ENCODE data around the gene FAM53A.
"Not testable (repeated sequence)": the region's sequence is repeated elsewhere in the genome, so short reads cannot be mapped to it uniquely, and the experiment has no call there.

Gene FAM53A

DNA sequence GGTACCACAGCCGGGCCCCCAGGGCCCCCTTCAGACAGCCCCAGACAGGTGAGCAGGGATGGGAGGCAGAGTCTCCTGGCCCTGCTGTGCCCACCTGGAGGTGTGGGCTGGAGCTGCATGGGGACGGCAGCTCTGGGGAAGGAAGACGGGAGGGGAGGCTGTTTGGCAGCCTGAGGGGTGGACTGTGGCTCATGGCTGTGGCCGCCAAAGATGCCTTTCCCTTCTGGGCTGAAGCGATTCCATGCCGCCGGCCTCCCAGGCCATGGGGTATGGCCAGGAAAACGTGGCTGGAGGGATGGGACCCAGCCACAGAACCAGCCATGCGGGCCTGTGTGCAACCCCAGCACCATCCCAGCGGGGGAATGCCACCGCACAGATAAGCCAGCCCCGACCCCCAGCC is 65.7 kb downstream of the FAM53A start:
- no peak for DNase-seq

DNA sequence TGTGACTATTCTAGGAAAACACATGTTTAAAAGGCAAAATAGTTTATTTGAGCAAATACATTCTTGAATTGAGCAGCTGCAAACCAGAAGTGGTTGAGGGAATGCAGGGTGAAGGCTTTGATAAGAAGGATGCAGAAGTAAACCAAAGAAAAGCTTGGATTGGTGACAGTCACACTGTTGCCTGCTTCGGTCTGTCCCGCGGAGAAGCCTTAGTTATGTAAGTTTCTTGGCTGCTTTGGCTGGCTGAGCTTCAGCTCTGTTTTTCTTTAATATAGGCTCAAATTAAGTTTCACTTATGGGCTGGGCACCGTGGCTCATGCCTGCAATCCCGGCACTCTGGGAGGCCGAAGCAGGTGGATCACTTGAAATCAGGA is 67.6 kb downstream of the FAM53A start:
- no peak for DNase-seq

DNA sequence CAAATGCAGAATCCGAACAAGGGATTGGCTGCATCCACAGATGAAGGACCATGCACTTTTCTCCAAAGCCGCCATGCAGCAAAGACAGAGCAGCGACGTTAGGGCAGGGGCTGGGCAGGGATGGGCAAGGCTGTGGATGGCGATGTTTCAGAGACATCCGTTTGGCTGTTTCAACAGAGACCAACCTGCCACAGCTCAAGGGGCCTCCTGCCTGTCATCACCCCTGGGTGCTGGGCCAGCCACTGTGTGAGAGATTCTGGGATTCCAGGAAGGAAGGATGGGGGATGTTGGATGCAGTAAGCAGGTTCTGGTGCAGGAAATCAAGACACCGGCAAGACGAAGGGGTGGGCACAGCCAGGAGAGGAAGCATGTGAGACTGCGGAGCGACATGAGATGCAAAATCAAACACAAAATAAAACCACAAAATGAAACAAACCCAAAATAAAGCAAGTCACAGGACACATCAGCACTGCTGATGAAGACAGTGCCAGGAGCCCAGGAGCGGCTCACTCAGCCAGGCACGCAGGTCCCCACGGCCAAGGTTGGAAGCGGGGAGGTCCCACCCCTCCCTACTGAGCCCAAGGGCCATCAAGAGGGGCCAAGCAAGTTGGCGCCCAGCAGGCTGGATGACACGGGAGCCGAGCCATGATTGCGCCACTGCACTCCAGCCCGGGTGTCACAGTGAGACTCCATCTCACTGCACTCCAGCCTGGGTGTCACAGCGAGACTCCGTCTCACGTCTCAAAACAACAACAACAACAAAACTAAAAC is 68.1 kb downstream of the FAM53A start:
- DNase-seq: no peak

DNA sequence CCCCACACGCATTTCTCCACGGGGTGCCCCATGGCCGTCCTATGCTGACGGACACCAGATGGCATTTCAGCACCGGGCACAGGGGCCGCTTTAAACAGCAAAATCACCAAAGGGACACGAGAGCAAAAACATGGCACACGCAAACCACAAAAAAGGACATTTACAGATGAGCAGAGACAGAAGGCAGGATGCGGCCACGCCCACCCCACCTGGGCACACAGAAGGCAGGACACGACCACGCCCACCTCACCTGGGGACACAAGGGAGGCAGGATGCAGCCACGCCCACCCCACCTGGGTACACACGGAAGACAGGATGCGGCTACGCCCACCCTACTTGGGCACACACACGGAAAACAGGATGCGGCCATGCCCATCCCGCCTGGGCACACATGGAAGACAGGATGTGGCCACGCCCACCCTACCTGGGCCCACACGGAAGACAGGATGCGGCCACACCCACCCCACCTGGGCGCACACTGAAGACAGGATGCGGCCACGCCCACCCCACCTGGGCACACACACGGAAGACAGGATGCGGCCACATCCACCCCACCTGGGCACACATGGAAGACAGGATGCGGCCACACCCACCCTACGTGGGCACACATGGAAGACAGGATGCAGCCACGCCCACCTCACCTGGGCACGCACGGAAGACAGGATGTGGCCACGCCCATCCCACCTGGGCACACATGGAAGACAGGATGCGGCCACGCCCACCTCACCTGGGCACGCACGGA is 69.1 kb downstream of the FAM53A start:
- no peak for DNase-seq

- DNase-seq: no peak
These were observed 69.6 kb downstream of the FAM53A start for GRCh38 chr4:1614502-1614853.

- no peak for DNase-seq
These were observed 70.1 kb downstream of the FAM53A start for GRCh38 chr4:1614049-1614448.

DNA sequence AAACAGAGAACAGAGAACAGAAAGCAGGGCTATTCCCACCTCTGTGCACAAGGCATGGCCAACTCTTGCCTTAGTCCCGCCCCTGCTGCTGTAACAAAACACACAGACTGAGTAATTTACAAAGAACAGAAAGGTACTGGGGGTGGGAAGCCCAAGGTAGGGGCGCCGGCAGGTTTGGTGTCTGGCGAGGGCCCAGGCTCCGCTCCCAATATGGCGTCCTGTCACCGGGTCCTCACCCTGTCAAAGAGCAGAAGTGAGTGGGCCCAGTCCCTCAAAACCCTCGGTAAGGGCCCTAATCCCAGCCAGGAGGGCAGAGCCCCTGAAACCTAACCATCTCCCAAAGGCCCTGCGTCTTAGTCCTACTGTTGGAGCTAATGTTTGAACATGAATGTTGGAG is 71.0 kb downstream of the FAM53A start:
- DNase-seq: no peak

DNA sequence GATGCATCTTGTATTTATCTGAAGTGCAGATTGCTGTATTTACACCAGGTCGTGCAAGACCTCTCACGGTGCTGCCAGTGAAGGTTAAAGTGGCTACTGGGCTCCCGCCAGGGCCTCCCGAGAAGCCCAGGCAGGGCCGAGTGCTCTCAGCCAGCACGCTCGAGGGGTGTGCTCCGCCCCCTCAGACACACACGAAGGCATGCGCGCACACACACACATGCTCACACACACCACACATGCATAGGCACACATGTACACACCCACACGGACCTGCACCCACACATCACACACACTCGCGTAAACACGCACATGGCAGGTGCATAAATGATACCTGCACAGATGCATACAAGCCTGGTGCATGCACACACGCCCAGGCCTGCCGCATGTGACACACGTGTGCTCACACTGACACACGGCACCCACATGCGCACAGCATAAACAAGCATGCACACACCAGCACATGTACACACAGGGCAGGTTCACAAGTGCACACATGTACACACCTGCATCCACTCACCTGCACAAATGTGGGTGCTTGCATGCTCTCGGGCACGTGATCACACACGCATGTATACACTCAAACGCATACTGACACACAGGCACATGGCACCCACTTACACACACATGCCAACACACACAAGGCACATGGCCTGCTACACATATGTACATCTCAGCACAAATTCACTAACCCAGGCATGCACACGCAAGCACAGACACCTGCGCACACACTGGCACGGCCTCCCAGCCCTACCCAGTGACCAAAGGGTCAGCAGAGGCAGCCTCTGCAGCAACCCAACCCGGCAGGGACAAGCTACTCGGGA is 71.6 kb downstream of the FAM53A start:
- no peak for DNase-seq

GRCh38 chr4:1611501-1611870 is 72.6 kb downstream of the FAM53A start:
- no peak for DNase-seq

DNA sequence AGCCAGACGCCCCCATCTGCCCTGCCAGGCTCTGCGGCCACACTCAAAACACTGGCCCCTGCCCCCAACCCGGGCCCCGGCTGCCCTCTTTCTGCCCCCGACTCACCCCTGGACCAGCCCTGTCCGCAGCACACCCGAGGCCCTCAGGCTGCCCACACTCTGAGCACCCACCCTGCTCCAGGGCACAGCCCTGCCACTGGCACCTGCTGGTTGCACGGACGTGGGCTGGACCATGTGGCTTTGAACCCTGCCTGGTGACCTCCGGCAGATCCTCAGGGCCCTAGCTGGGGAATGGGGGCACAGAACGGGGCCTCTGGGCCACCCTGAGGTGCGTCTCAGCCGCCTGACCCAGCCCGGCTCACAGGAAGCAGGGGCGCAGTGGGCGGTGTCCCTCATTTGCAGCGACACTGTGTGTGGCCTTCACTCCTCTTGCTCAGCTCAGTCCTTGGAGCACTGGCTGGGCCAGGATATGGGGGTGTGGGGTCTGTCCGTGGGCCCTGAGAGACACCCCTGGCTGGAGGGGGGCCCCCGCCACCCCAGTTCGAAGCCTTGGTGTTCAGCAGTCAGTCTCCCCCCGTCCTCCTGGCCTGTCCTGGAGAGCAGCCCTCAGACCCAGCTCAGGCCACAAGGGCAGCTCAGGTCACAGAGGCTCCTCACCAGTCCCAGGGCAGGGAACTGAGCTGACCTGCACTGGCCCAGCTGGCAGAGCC is 73.2 kb downstream of the FAM53A start:
- no peak for DNase-seq

DNA sequence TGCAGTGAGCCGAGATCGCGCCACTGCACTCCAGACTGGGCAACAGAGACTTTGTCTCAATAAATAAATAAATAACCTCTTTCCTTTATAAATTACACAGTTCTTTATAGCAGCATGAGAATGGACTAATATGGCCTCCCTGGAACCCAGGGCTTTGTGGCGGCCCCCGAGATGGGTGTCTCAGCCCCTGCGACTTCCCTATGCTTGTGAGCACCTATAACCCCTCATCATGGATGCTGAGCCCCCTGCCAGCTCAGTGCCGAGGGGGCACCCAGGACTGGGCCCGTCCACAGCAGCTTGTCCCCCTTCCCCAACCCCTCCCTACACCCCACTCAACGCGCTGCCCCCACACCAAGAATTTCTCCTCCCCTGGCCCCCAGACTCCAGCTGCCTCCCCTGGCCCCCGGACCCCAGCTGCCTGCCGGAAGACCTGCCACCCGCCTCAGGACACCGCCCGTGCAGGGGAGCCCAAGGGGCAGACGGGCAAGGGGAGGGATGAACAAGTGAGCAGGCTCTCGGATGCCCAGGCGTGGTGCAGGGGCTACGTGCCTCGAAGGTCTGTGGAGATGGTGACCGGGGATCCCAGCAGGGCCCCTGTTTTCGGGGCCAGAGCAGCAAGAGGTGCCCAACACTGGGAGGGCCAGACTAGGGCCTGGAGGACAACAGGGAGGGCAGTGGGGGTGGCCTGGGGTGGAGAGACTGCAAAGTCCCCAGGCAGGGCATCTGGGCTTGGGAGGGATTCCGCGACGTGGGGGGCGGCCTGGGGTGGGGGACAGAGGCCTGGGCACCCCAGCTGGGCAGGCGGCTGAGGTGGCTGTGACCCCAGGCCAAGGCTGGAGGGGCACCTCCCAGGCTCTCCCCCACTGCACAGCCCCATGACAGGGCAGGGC is 74.0 kb downstream of the FAM53A start:
- DNase-seq: no peak

- no peak for DNase-seq
These were observed 75.2 kb downstream of the FAM53A start for GRCh38 chr4:1608821-1609500.

DNA sequence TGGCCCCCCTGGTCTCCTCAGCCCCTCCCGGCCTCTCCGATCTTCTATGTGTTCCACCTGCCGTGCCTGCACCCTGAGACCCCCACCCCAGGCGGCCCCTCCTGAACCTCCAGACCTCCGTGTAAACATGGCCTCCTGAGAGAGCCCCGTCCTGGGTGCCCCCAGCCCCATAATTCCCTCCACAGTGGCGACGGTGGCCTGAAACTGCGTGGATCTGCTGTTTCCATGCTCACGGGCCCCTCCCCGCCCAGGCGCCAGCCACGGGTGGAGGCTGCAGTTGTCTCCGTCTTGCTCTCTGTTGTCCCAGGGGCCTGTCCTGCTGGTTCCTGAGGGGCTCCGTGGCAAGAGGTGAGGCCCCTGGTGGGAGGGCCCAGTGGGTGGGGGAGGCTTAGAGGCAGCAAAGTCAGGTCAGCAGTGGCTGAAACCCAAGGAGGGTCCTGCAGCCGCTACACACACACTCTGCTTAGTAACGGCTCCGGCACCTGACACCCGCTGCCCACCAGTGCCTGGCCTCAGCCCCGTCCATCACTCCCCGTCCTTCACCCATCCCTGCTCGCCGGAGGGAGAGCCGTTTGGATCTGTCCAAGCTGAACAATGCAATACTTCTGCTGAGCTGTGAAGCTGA is 75.8 kb downstream of the FAM53A start:
- DNase-seq: no peak

- DNase-seq: not testable (repeated sequence)
These were observed 76.5 kb downstream of the FAM53A start for GRCh38 chr4:1607436-1608195.

DNA sequence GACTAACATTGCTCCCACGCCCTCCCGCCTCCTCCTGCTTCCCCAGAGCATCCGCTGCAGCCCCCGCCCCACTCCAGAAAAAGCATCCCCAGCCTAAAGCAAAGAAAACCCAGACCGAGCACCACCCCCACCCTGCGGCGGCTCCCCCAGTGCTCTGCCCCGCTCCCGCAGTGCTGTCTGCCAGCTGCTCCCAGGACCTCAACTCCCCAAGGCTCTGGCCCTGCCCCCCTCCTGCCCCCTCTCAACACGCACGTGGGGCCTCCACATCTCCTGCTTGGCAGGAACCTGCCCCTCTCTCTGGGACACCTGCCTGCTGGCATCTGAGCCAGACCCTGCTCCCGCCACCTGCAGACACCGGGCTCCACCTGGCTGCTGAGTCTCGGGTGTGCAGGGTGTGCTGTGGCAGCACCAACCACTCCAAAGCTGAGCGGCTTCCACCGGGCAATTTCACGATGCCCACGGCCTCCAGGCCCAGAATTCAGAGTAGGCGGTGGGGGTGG is 79.4 kb downstream of the FAM53A start:
- no peak for DNase-seq

DNA sequence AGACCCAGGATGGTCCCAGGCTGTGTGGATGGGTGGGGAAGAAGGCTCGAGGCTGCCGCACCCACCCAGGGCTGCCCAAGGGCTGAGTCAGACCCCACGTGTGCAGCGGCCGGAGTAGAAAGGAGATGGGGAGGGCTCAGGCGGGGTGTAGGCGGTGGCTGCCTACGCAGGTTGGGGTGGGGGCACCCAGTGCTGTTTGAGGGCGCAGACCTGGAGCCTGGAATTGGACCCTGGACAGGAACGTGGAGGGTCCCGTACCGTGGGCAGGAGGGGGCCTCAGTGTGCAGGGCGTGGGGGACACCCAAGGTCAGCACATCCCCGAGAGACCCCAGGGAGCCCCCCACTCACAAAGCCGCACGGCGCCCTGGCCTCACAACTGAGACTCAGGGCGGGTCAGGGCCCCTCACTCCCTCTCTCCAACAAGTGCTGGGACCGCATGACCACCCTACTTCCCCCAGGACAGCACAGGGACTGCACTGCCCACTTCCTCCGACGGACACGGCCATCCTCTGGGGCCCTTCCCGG is 79.9 kb downstream of the FAM53A start:
- DNase-seq: no peak

- no peak for DNase-seq
These were observed 80.5 kb downstream of the FAM53A start for GRCh38 chr4:1603413-1604135.

DNA sequence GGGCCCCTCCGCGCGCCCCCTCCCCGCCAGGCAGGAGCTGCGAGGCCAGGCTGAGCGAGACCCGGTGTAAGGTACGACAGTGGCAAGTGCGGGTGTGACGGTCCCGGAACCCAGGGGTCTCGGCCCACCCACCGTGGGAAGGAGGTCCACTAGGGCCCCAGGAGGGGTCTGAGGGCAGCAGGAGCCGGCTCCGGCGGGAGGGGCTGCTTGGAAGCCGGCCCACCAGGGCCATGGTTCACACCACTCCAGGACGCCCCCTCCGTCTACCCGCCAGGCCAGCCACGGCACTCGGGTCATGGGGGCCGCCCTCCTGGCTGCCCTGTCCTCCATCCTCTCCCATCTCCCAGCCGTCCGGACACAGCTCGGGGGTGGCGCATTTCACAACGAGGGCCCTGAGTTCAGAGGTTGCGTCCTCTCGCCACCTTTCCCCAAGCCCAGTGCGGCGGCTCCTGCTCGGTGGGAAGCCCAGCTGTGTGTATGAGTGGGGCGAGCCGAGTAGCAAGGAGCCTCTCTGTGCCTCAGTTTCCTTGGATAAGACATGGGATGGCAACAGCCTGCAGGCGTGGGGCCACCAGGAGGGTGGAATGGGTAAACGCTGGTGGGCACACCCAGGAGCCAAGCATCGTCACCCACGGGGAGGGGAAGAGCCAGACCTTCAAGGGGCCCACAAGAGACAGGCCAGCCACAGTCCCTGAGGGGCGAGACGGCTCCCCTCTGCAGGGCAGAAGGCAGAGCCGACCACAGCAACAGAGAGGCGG is 81.3 kb downstream of the FAM53A start:
- DNase-seq: no peak

Measured in NCI-H2227 treated with DMSO at 0.1 percent for 48 hours (cell line).